ENCODE results near the gene ZNF302. TPM values are rescaled to one million over a fixed set of nuclear protein-coding genes. Genes with fewer than 3 reads are reported as not detected.

Gene ZNF302
- total RNA-seq, 1 experiment from 2014 or later, result 26.4 TPM

DNA sequence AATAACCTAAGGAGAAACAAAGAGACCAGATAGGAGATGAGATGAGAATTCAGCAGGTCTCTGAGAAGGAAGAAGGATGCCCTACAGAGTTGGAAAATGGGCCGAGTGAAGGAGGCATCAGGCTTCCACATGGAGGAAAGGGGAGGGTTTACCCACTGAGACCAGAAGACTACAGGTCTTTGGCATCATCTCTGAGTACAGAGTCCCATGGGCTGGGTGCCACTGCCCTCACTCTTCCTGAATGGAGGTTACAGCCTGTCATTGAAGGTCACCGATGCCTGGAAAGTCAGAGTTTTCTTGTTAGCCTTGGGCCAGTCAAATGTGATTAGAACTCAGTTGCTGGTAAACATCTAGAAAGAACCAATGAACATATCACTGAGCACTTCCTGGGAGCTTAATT is 9.9 kb downstream of the ZNF302 start:
- Histone ChIP-seq H3K9me3 (ENCODE audit: control insufficient read depth, insufficient read depth, low read depth, low read length) (peaks cover 49% of the 10 kb centered on the region), H3K4me3 (ENCODE audit: low read depth in 2 of 2, low read length in 2 of 2) (no peak overlapping the region), H3K27me3 (ENCODE audit: control insufficient read depth, insufficient read depth, low read length) (no peaks in the 10 kb centered on the region), H3K27ac (ENCODE audit: low read length) (no peak overlapping the region), H3K36me3 (ENCODE audit: control insufficient read depth, insufficient read depth, low read length) (peaks cover 10% of the 10 kb centered on the region; the same call in 1 of the 2 replicates), H3K4me1 (ENCODE audit: control insufficient read depth, insufficient read depth, low read length) (no peaks in the 10 kb centered on the region)
- no TSS peak for BruUV-seq (replicated peaks)
- ATAC-seq, result no peak
- intact Hi-C loops (cut with micrococcal nuclease; ENCODE audit: unreplicated experiment) (no loop called here), in situ Hi-C loops (cut with HindIII; ENCODE audit: low pct_unique_long_range_greater_than_20kb, low sequenced_read_pairs) (loop anchor here (5.0 kb wide), 1 partner anchor 50 kb away; no protein-coding TSS in a partner anchor)
- DNase-seq (ENCODE audit: low read depth, low spot score), result no peak
- CTCF ChIA-PET, result no interaction called here
- TF ChIP-seq SIN3A (IDR thresholded peaks at IDR 0.05; ENCODE audit: borderline replicate concordance, insufficient read depth, low read depth, low read length), result no peak
- TF ChIP-seq REST (IDR thresholded peaks at IDR 0.05; ENCODE audit: insufficient read depth in 1 of 2, low read depth in 2 of 2, low read length in 1 of 2), result no peak
- TF ChIP-seq POLR2AphosphoS5 (IDR thresholded peaks at IDR 0.05; ENCODE audit: low read depth, low read length), result no peak
- no peak for TF ChIP-seq TCF7L2 (IDR thresholded peaks at IDR 0.05; ENCODE audit: low read depth, low read length)
- TF ChIP-seq, protein P1, sequence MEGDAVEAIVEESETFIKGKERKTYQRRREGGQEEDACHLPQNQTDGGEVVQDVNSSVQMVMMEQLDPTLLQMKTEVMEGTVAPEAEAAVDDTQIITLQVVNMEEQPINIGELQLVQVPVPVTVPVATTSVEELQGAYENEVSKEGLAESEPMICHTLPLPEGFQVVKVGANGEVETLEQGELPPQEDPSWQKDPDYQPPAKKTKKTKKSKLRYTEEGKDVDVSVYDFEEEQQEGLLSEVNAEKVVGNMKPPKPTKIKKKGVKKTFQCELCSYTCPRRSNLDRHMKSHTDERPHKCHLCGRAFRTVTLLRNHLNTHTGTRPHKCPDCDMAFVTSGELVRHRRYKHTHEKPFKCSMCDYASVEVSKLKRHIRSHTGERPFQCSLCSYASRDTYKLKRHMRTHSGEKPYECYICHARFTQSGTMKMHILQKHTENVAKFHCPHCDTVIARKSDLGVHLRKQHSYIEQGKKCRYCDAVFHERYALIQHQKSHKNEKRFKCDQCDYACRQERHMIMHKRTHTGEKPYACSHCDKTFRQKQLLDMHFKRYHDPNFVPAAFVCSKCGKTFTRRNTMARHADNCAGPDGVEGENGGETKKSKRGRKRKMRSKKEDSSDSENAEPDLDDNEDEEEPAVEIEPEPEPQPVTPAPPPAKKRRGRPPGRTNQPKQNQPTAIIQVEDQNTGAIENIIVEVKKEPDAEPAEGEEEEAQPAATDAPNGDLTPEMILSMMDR (IDR thresholded peaks at IDR 0.05), result no peak
- POLR2A ChIA-PET, result interaction anchor here (0.6 kb wide), 1 partner anchor 276 kb away, joined by 21 read pairs; no protein-coding TSS in a partner anchor

DNA sequence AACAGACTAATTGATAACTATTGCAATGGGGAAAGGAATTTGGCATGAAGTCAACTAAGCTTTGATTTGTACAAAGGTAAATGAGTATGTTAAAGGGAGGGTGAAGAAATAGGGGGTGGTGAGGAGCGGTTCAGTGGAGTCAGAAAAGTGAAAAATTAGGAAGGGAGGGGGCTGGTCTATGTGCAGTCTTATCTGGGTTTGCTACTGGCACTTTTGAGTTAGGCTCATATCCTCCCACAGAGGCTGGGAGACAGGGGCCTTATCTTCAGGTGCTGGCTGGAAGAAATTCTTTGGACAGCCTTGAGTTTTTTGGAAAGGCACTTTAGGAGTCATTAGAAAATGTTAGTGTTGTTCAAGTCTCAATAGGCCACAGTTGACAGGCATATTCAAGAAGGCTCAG is 11.1 kb downstream of the ZNF302 start:
- peaks cover 36% of the 10 kb centered on the region for H3K9me3 ChIP-seq (ENCODE audit: control insufficient read depth, insufficient read depth, low read depth, low read length)
- H3K36me3 ChIP-seq (ENCODE audit: control insufficient read depth, insufficient read depth, low read length), result peaks cover 3% of the 10 kb centered on the region; the same call in 1 of the 2 replicates
- ATAC-seq (no peak), DNase-seq (ENCODE audit: low read depth, low spot score) (no peak)
- BruUV-seq (replicated peaks), result no TSS peak
- intact Hi-C loops (cut with micrococcal nuclease; ENCODE audit: unreplicated experiment) (no loop called here), in situ Hi-C loops (cut with HindIII; ENCODE audit: low pct_unique_long_range_greater_than_20kb, low sequenced_read_pairs) (loop anchor here (5.0 kb wide), 1 partner anchor 49 kb away; no protein-coding TSS in a partner anchor)
- H3K27ac ChIP-seq (ENCODE audit: low read length), result no peak overlapping the region
- CTCF ChIA-PET, result no interaction called here
- H3K4me1 ChIP-seq (ENCODE audit: control insufficient read depth, insufficient read depth, low read length), result no peaks in the 10 kb centered on the region
- H3K27me3 ChIP-seq (ENCODE audit: control insufficient read depth, insufficient read depth, low read length), result no peaks in the 10 kb centered on the region
- POLR2A ChIA-PET, result no interaction called here
- no peak overlapping the region for H3K4me3 ChIP-seq (ENCODE audit: low read depth in 2 of 2, low read length in 2 of 2)
- TF ChIP-seq SIN3A (IDR thresholded peaks at IDR 0.05; ENCODE audit: borderline replicate concordance, insufficient read depth, low read depth, low read length) (no peak), REST (IDR thresholded peaks at IDR 0.05; ENCODE audit: insufficient read depth in 1 of 2, low read depth in 2 of 2, low read length in 1 of 2) (no peak), TCF7L2 (IDR thresholded peaks at IDR 0.05; ENCODE audit: low read depth, low read length) (no peak), POLR2AphosphoS5 (IDR thresholded peaks at IDR 0.05; ENCODE audit: low read depth, low read length) (no peak)
- TF ChIP-seq, protein P1 (IDR thresholded peaks at IDR 0.05), result no peak

Measured in Panc1 (cell line).